Fibroblast of lung (primary cell): ENCODE measurements around the gene RHOH.

Experiments used
- EZH2 ChIP-seq: IDR thresholded peaks from 2 replicates; pipeline ENCODE4 v1.5.1; 2012; ENCODE audit warnings: low read length, control low read depth, mild to moderate bottlenecking; ENCODE audit errors: missing control alignments
- TF ChIP-seq, protein P1 (sequence below), 2 donors: IDR thresholded peaks in 1 of 2; conservative IDR thresholded peaks in 1 of 2; 1 replicate in 1 of 2; 2 replicates in 1 of 2; pipeline ENCODE4 v1.5.1; 2011 to 2012; ENCODE audit warnings: low read length in 2 of 2, control low read depth in 1 of 2, inconsistent platforms in 1 of 2, low read depth in 1 of 2, mild to moderate bottlenecking in 1 of 2

- TF ChIP-seq, protein P1, sequence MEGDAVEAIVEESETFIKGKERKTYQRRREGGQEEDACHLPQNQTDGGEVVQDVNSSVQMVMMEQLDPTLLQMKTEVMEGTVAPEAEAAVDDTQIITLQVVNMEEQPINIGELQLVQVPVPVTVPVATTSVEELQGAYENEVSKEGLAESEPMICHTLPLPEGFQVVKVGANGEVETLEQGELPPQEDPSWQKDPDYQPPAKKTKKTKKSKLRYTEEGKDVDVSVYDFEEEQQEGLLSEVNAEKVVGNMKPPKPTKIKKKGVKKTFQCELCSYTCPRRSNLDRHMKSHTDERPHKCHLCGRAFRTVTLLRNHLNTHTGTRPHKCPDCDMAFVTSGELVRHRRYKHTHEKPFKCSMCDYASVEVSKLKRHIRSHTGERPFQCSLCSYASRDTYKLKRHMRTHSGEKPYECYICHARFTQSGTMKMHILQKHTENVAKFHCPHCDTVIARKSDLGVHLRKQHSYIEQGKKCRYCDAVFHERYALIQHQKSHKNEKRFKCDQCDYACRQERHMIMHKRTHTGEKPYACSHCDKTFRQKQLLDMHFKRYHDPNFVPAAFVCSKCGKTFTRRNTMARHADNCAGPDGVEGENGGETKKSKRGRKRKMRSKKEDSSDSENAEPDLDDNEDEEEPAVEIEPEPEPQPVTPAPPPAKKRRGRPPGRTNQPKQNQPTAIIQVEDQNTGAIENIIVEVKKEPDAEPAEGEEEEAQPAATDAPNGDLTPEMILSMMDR (conservative IDR thresholded peaks at IDR 0.05 in 1 of 2, IDR thresholded peaks at IDR 0.05 in 1 of 2; ENCODE audit: low read depth in 1 of 2, low read length in 2 of 2), result no peak
- TF ChIP-seq EZH2, result no peak
Measured at GRCh38 chr4:40193016-40193571, 3.7 kb upstream of the RHOH start.
